OCI-LY1 (cell line): ENCODE data around the gene ATL1.

ENCODE experiments used
- EZH2 ChIP-seq: fragments of 200-600 bp; sonication (generic), shearing (Covaris generic); IDR thresholded peaks from 2 replicates; pipeline ENCODE4 v1.8.0; 2017; ENCODE audit warnings: borderline replicate concordance, mixed run types, mild to moderate bottlenecking, antibody characterized with exemption, low read length, moderate library complexity, mixed read lengths
- TF ChIP-seq, protein P1 (sequence below): fragments of 200-600 bp; sonication (generic), shearing (Covaris generic); IDR thresholded peaks from 2 replicates; pipeline ENCODE4 v1.5.1; 2017; ENCODE audit warnings: mild to moderate bottlenecking, antibody characterized with exemption, low read length, moderate library complexity, mixed read lengths

DNA sequence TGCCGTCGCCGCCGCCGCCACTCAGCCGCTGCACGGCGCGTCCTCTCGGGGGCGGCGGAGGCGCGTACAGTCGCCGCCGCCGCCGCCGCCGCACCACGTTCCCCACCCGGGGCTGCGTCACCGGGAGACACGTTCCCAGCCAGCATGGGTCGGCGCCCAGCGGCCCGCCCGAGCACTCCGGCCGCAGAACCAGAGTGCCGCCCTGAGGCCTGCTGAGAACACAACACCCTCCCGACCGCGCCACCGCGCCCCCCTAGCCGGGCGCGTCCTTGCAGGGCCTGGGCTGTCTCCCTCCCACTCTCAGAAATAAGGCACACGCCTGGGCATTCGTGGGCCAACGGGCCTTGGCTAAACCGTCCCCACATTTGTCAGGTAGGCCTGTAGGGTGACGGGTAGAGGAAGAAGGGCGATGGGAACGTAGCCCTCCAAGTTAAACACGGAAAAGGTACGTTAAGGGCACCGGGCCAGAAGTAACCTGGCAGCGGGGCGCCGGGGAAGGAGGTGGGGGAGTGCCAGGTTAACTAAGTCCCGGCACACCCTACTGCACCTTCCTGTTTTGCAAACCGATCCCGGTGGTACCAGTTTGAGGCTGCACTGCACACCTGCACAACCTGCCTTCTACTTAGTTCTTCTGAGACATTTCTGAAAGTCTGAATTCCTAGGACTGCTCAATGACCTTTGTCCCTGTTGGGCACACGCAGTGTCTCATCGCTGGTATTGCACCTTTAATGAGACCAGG is 27.3 kb upstream of the ATL1 start, which contains the start of gene MAP4K5:
- TF ChIP-seq, protein P1, sequence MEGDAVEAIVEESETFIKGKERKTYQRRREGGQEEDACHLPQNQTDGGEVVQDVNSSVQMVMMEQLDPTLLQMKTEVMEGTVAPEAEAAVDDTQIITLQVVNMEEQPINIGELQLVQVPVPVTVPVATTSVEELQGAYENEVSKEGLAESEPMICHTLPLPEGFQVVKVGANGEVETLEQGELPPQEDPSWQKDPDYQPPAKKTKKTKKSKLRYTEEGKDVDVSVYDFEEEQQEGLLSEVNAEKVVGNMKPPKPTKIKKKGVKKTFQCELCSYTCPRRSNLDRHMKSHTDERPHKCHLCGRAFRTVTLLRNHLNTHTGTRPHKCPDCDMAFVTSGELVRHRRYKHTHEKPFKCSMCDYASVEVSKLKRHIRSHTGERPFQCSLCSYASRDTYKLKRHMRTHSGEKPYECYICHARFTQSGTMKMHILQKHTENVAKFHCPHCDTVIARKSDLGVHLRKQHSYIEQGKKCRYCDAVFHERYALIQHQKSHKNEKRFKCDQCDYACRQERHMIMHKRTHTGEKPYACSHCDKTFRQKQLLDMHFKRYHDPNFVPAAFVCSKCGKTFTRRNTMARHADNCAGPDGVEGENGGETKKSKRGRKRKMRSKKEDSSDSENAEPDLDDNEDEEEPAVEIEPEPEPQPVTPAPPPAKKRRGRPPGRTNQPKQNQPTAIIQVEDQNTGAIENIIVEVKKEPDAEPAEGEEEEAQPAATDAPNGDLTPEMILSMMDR, result peak; percentile 82
- TF ChIP-seq EZH2, result no peak
